Endothelial cell of umbilical vein (primary cell): Measurements from ENCODE around the gene GDI1. TPM values are rescaled to one million over a fixed set of nuclear protein-coding genes. Genes with fewer than 3 reads are reported as not detected.
A peak's percentile ranks its signal among the peaks of the same experiment; 100 is the strongest.
"Not testable (repeated sequence)": the region's sequence is repeated elsewhere in the genome, so short reads cannot be mapped to it uniquely, and the experiment has no call there.

Experiments used
- BruUV-seq: library from RNA; stranded (reverse); fragments of 400-500 nt; replicated peaks from 2 replicates; lab custom pipeline; 2021; lab: Mats Ljungman, UMichigan
- CTCF ChIA-PET: fragments of 300-600, 350-600 bp; sonication (Branson Sonifier 250); formaldehyde crosslinking; loops from one replicate; lab custom pipeline; 2021; ENCODE audit warnings: antibody characterized with exemption, inconsistent platforms; lab: Charles Lee
- POLR2A ChIA-PET: fragments of 300-600, 350-600 bp; sonication (Branson Sonifier 250); formaldehyde crosslinking; loops from one replicate; lab custom pipeline; 2021; ENCODE audit warnings: antibody characterized with exemption, inconsistent platforms; lab: Charles Lee
- DNase-seq: peaks from one replicate; pipeline ENCODE4 v3.0.0-alpha.2; 2011; ENCODE audit warnings: low read depth, low spot score
- FAIRE-seq: peaks from 2 replicates; lab custom pipeline; 2011; peaks lifted over from hg19 to GRCh38; lab: Jason Lieb, UNC
- H2AFZ ChIP-seq: 2 replicates; pipeline ENCODE4 v1.6.0; 2012; ENCODE audit warnings: low read depth, low read length, control low read depth, inconsistent platforms
- H3K27ac ChIP-seq: 2 replicates; pipeline ENCODE4 v1.5.1; 2011; ENCODE audit warnings: low read depth, mild to moderate bottlenecking, control low read depth, low read length, moderate library complexity; ENCODE audit not compliant: insufficient read depth
- H3K27me3 ChIP-seq, 2 experiments: 2 replicates each; pipeline versions ENCODE4 v1.6.0 to v1.6.1; 2011; ENCODE audit warnings: low read length in 2 of 2, mixed read lengths in 1 of 2; ENCODE audit not compliant: control insufficient read depth in 2 of 2, insufficient read depth in 2 of 2
- H3K36me3 ChIP-seq, 2 experiments: 2 replicates in 1 of 2; 3 replicates in 1 of 2; pipeline ENCODE4 v1.5.1; 2011; ENCODE audit warnings: low read length in 2 of 2, mild to moderate bottlenecking in 1 of 2, moderate library complexity in 1 of 2; ENCODE audit not compliant: control insufficient read depth in 2 of 2, insufficient read depth in 2 of 2; ENCODE audit errors: extremely low read depth in 1 of 2
- H3K4me1 ChIP-seq: 3 replicates; pipeline ENCODE4 v1.5.1; 2011; ENCODE audit warnings: mild to moderate bottlenecking, low read length; ENCODE audit not compliant: control insufficient read depth, insufficient read depth; ENCODE audit errors: extremely low read depth
- H3K4me2 ChIP-seq: 2 replicates; pipeline ENCODE4 v1.6.1; 2011; ENCODE audit warnings: low read length, control low read depth, mixed read lengths; ENCODE audit not compliant: insufficient read depth
- H3K4me3 ChIP-seq, 3 experiments: fragments of 200-600 bp in 1 of 3; sonication (generic), shearing (Covaris generic) in 1 of 3; replicated peaks in 1 of 3; 2 replicates each; pipeline ENCODE4 v1.5.1; 2011 to 2016; ENCODE audit warnings: control low read depth in 3 of 3, low read length in 3 of 3, mild to moderate bottlenecking in 2 of 3, inconsistent platforms in 1 of 3, low read depth in 1 of 3, moderate library complexity in 1 of 3; ENCODE audit not compliant: insufficient read depth in 1 of 3
- H3K79me2 ChIP-seq: 2 replicates; pipeline ENCODE4 v1.6.0; 2012; ENCODE audit warnings: low read length, inconsistent platforms; ENCODE audit not compliant: control insufficient read depth, insufficient read depth
- H3K9ac ChIP-seq: replicated peaks from 2 replicates; pipeline ENCODE3; 2011; ENCODE audit warnings: low read length, control low read depth; ENCODE audit not compliant: insufficient read depth; ENCODE audit errors: extremely low read depth
- H3K9me1 ChIP-seq: replicated peaks from 3 replicates; pipeline ENCODE4 v1.6.0; 2011; ENCODE audit warnings: mild to moderate bottlenecking, low read length; ENCODE audit not compliant: control insufficient read depth, insufficient read depth; ENCODE audit errors: extremely low read depth
- H3K9me3 ChIP-seq: replicated peaks from 2 replicates; pipeline ENCODE4 v1.5.1; 2012; ENCODE audit warnings: low read length, inconsistent platforms; ENCODE audit not compliant: control insufficient read depth, insufficient read depth
- H4K20me1 ChIP-seq: replicated peaks from 2 replicates; pipeline ENCODE3; 2011; ENCODE audit warnings: mild to moderate bottlenecking, low read length; ENCODE audit not compliant: control insufficient read depth, insufficient read depth; ENCODE audit errors: extremely low read depth
- CTCF ChIP-seq, 2 donors: IDR thresholded peaks; 1 replicate in 1 of 2; 2 replicates in 1 of 2; pipeline ENCODE4 v1.5.1; 2011; ENCODE audit warnings: low read length in 2 of 2, mild to moderate bottlenecking in 2 of 2, moderate library complexity in 2 of 2, control low read depth in 1 of 2, inconsistent platforms in 1 of 2, low read depth in 1 of 2; ENCODE audit not compliant: insufficient read depth in 1 of 2; ENCODE audit errors: extremely low read depth in 1 of 2
- EZH2 ChIP-seq: IDR thresholded peaks from 2 replicates; pipeline ENCODE4 v1.6.1; 2012; ENCODE audit warnings: borderline replicate concordance, low read depth, mild to moderate bottlenecking, moderate library complexity, low read length, inconsistent platforms; ENCODE audit not compliant: severe bottlenecking
- FOS ChIP-seq: IDR thresholded peaks from 2 replicates; pipeline ENCODE4 v1.6.1; 2011; ENCODE audit warnings: mild to moderate bottlenecking, low read length, moderate library complexity, borderline replicate concordance; ENCODE audit not compliant: insufficient read depth
- GATA2 ChIP-seq: IDR thresholded peaks from 2 replicates; pipeline ENCODE4 v1.7.0; 2011; ENCODE audit warnings: low read depth, mild to moderate bottlenecking, moderate library complexity, mixed read lengths, low read length; ENCODE audit not compliant: insufficient read length, insufficient read depth
- JUN ChIP-seq: IDR thresholded peaks from 2 replicates; pipeline ENCODE4 v1.6.1; 2011; ENCODE audit warnings: borderline replicate concordance, low read depth; ENCODE audit not compliant: insufficient read length, insufficient read depth
- MAX ChIP-seq: IDR thresholded peaks from 2 replicates; pipeline ENCODE4 v1.6.1; 2011; ENCODE audit not compliant: insufficient read depth, insufficient read length
- MYC ChIP-seq: IDR thresholded peaks from one replicate; pipeline ENCODE4 v1.6.1; 2011; ENCODE audit warnings: mild to moderate bottlenecking, low read depth, low read length
- POLR2A ChIP-seq: IDR thresholded peaks from 2 replicates; pipeline ENCODE4 v1.6.1; 2012; ENCODE audit warnings: low read depth, mild to moderate bottlenecking, control low read depth, low read length
- POLR2AphosphoS5 ChIP-seq: IDR thresholded peaks from 2 replicates; pipeline ENCODE4 v1.6.1; 2012; ENCODE audit warnings: low read depth, mild to moderate bottlenecking, control low read depth, low read length, moderate library complexity; ENCODE audit not compliant: insufficient read depth
- dilution Hi-C: fragments of 300-500 bp; cut with MboI; formaldehyde crosslinking; loops from one replicate; pipeline ENCODE4 v1.15.0; 2019; ENCODE audit warnings: low sequenced_read_pairs; ENCODE audit not compliant: extremely low pct_ligation_motif_present
- intact Hi-C: fragments of 100-400 bp; cut with micrococcal nuclease; formaldehyde crosslinking; loops from one replicate; pipeline ENCODE4 v1.10.0; 2022
- polyA plus RNA-seq, 4 experiments: library from polyadenylated mRNA; depleted of rRNA in 3 of 4; stranded (reverse) in 3 of 4; unstranded in 1 of 4; fragments of >200 nt; gene quantifications; 2 replicates each; pipeline versions ENCODE4 v1.2.1 to v1.2.3, GENCODE V29; 2011 to 2012; ENCODE audit warnings: missing spikeins in 1 of 4
- total RNA-seq: library from RNA; stranded (reverse); gene quantifications from 2 replicates; pipeline ENCODE4 v1.2.3, GENCODE V29; 2021

GDI1 gene
- total and polyA plus RNA-seq, 2 donors (not counting 3 experiments of a cell fraction or from before 2014, with no cell fraction given): 128 to 247 TPM

GRCh38 chrX:154399527-154400368 is 37.2 kb upstream of the GDI1 start:
- H3K27me3 ChIP-seq: no peaks in the 10 kb centered on the region
- H3K27ac ChIP-seq: peak overlapping the region; percentile 74
- DNase-seq (no peak), FAIRE-seq (no peak)
- peak overlapping the region; percentile 95 for H3K9ac ChIP-seq
- H3K4me3 ChIP-seq: peak overlapping the region; percentile 29 to 86 (median 66)
- peaks cover 20% of the 10 kb centered on the region for H3K79me2 ChIP-seq
- no peak overlapping the region for H2AFZ ChIP-seq
- intact Hi-C loops: no loop called here
- peaks cover 15 to 18% of the 10 kb centered on the region in 2 experiments for H3K36me3 ChIP-seq
- H3K4me2 ChIP-seq: peak overlapping the region; percentile 82
- BruUV-seq: no TSS peak
- H4K20me1 ChIP-seq: no peaks in the 10 kb centered on the region
- no peak for TF ChIP-seq POLR2A
- TF ChIP-seq MYC: no peak
- TF ChIP-seq EZH2: no peak
- TF ChIP-seq CTCF (IDR thresholded peaks at IDR 0.05; ENCODE audit: extremely low read depth in 1 of 2, insufficient read depth in 1 of 2, low read depth in 1 of 2, low read length in 2 of 2): no peak
- no peak for TF ChIP-seq POLR2AphosphoS5
- no peak for TF ChIP-seq MAX
- TF ChIP-seq GATA2: no peak
- TF ChIP-seq FOS: no peak
- no peak for TF ChIP-seq JUN
- H3K9me1 ChIP-seq: no peaks in the 10 kb centered on the region
- ChIA-PET POLR2A (interaction anchor here (0.7 to 1.5 kb wide), 4 partner anchors 9 to 22 kb away, joined by 3 to 8 read pairs (median 3); no protein-coding TSS in a partner anchor), CTCF (interaction anchor here (1.0 to 1.6 kb wide), 2 partner anchors 12 to 21 kb away, joined by 3 to 5 read pairs; partner anchors contain the start of genes EMD and TAFAZZIN)
- dilution Hi-C loops: no loop called here
- H3K9me3 ChIP-seq: no peaks in the 10 kb centered on the region
- peaks cover 8% of the 10 kb centered on the region for H3K4me1 ChIP-seq

DNA sequence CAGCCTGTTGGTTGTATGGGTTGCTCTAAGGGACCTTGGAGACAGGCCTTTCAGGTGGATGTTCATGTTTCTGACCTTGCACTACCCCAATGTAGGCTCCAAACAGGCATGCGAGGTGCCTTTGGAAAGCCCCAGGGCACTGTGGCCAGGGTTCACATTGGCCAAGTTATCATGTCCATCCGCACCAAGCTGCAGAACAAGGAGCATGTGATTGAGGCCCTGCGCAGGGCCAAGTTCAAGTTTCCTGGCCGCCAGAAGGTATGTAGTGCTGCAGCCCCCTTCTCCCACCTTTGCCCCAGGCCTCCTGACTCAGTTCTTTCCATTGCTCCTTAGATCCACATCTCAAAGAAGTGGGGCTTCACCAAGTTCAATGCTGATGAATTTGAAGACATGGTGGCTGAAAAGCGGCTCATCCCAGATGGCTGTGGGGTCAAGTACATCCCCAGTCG is 36.6 kb upstream of the GDI1 start:
- POLR2A ChIA-PET: interaction anchor here (0.7 to 1.5 kb wide), 3 partner anchors 8 to 13 kb away, joined by 3 read pairs; no protein-coding TSS in a partner anchor
- FAIRE-seq, intact Hi-C loops, DNase-seq, BruUV-seq, H3K27ac ChIP-seq, dilution Hi-C loops, CTCF ChIA-PET, H4K20me1 ChIP-seq, H3K9me1 ChIP-seq, H3K9me3 ChIP-seq, H2AFZ ChIP-seq, H3K4me1 ChIP-seq, H3K27me3 ChIP-seq: not testable (repeated sequence)
- Histone ChIP-seq H3K4me3 (peak overlapping the region in 1 of 3 experiments; percentile 86), H3K4me2 (peak overlapping the region; percentile 82), H3K9ac (peak overlapping the region; percentile 95), H3K36me3 (peaks cover 15 to 18% of the 10 kb centered on the region in 2 experiments), H3K79me2 (peaks cover 20% of the 10 kb centered on the region)
